ENCODE measurements around the gene ADAMTS12. TPM values are rescaled to one million over a fixed set of nuclear protein-coding genes. Genes with fewer than 3 reads are reported as not detected.

The ADAMTS12 gene
- total RNA-seq, 1 experiment from 2014 or later = not detected

DNA sequence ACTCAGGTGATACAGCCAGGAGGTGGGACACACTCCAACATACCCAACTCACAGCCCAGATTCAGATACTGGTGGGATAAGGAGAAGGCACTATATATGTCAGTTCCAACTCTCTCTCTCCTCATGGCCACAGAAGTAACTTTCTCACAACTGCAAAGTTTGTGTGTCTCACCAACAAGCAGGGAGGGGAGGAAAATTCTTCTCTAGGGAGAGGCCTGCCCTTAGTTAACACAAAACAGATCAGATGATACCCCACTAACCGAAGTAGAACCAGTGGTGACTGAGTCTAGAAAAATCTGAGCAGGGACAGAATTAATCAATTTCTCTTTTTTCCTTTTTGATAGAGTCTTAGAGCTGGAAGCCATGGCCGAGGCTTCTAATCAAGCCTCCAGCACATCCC, 133.1 kb downstream of the ADAMTS12 start:
- Histone ChIP-seq H3K4me1 (no peaks in the 10 kb centered on the region), H3K27me3 (replicated peaks; ENCODE audit: control insufficient read depth, insufficient read depth, low read length) (no peaks in the 10 kb centered on the region), H3K4me3 (ENCODE audit: low read depth, low read length) (no peak overlapping the region), H3K36me3 (ENCODE audit: control insufficient read depth, insufficient read depth, low read length) (no peaks in the 10 kb centered on the region), H3K9me3 (no peaks in the 10 kb centered on the region)
- no peak overlapping the region for H3K27ac Mint-ChIP-seq (ENCODE audit: unreplicated experiment)
- POLR2A ChIA-PET = no interaction called here
- no peaks in the 10 kb centered on the region for H3K36me3 Mint-ChIP-seq (ENCODE audit: insufficient read depth, unreplicated experiment)
- CTCF ChIA-PET = no interaction called here
- no TSS peak for BruUV-seq (replicated peaks)
- no peak for DNase-seq
- no peak overlapping the region for H3K4me3 Mint-ChIP-seq (ENCODE audit: unreplicated experiment)
- TF ChIP-seq CTCF (IDR thresholded peaks at IDR 0.05; ENCODE audit: insufficient read depth in 1 of 2, low read depth in 1 of 2, low read length in 1 of 2, severe bottlenecking in 1 of 2, unreplicated experiment in 1 of 2) = no peak
- H3K4me1 Mint-ChIP-seq (ENCODE audit: low read depth, unreplicated experiment) = no peaks in the 10 kb centered on the region
- H3K9me3 Mint-ChIP-seq (ENCODE audit: unreplicated experiment) = no peaks in the 10 kb centered on the region
- peaks cover 6% of the 10 kb centered on the region for H3K27me3 Mint-ChIP-seq (ENCODE audit: insufficient read depth, unreplicated experiment)
- intact Hi-C loops (cut with micrococcal nuclease; ENCODE audit: unreplicated experiment) = no loop called here

- H3K4me3 ChIP-seq (ENCODE audit: low read depth, low read length) = no peak overlapping the region
- H3K27me3 Mint-ChIP-seq (ENCODE audit: insufficient read depth, unreplicated experiment) = peaks cover 6% of the 10 kb centered on the region
- DNase-seq = no peak
- H3K9me3 Mint-ChIP-seq (ENCODE audit: unreplicated experiment) = no peaks in the 10 kb centered on the region
- H3K36me3 ChIP-seq (ENCODE audit: control insufficient read depth, insufficient read depth, low read length) = no peaks in the 10 kb centered on the region
- ChIA-PET POLR2A (no interaction called here), CTCF (no interaction called here)
- no TSS peak for BruUV-seq (replicated peaks)
- H3K4me3 Mint-ChIP-seq (ENCODE audit: unreplicated experiment) = no peak overlapping the region
- H3K27me3 ChIP-seq (replicated peaks; ENCODE audit: control insufficient read depth, insufficient read depth, low read length) = no peaks in the 10 kb centered on the region
- intact Hi-C loops (cut with micrococcal nuclease; ENCODE audit: unreplicated experiment) = no loop called here
- no peak for TF ChIP-seq CTCF (IDR thresholded peaks at IDR 0.05; ENCODE audit: insufficient read depth in 1 of 2, low read depth in 1 of 2, low read length in 1 of 2, severe bottlenecking in 1 of 2, unreplicated experiment in 1 of 2)
- no peaks in the 10 kb centered on the region for H3K36me3 Mint-ChIP-seq (ENCODE audit: insufficient read depth, unreplicated experiment)
- no peaks in the 10 kb centered on the region for H3K9me3 ChIP-seq
- no peaks in the 10 kb centered on the region for H3K4me1 Mint-ChIP-seq (ENCODE audit: low read depth, unreplicated experiment)
- no peak overlapping the region for H3K27ac Mint-ChIP-seq (ENCODE audit: unreplicated experiment)
- H3K4me1 ChIP-seq = no peaks in the 10 kb centered on the region
Observed at GRCh38 chr5:33756491-33756890, 135.3 kb downstream of the ADAMTS12 start.

GRCh38 chr5:33755231-33755630, 136.6 kb downstream of the ADAMTS12 start:
- ChIA-PET CTCF (no interaction called here), POLR2A (no interaction called here)
- H3K27me3 Mint-ChIP-seq (ENCODE audit: insufficient read depth, unreplicated experiment) = peaks cover 10% of the 10 kb centered on the region
- no peaks in the 10 kb centered on the region for H3K36me3 Mint-ChIP-seq (ENCODE audit: insufficient read depth, unreplicated experiment)
- no peaks in the 10 kb centered on the region for H3K36me3 ChIP-seq (ENCODE audit: control insufficient read depth, insufficient read depth, low read length)
- no TSS peak for BruUV-seq (replicated peaks)
- H3K9me3 Mint-ChIP-seq (ENCODE audit: unreplicated experiment) = no peaks in the 10 kb centered on the region
- no peaks in the 10 kb centered on the region for H3K4me1 ChIP-seq
- intact Hi-C loops (cut with micrococcal nuclease; ENCODE audit: unreplicated experiment) = no loop called here
- H3K27ac Mint-ChIP-seq (ENCODE audit: unreplicated experiment) = no peak overlapping the region
- H3K4me3 Mint-ChIP-seq (ENCODE audit: unreplicated experiment) = no peak overlapping the region
- H3K9me3 ChIP-seq = no peaks in the 10 kb centered on the region
- TF ChIP-seq CTCF (IDR thresholded peaks at IDR 0.05; ENCODE audit: insufficient read depth in 1 of 2, low read depth in 1 of 2, low read length in 1 of 2, severe bottlenecking in 1 of 2, unreplicated experiment in 1 of 2) = no peak
- no peak overlapping the region for H3K4me3 ChIP-seq (ENCODE audit: low read depth, low read length)
- no peaks in the 10 kb centered on the region for H3K27me3 ChIP-seq (replicated peaks; ENCODE audit: control insufficient read depth, insufficient read depth, low read length)
- H3K4me1 Mint-ChIP-seq (ENCODE audit: low read depth, unreplicated experiment) = no peaks in the 10 kb centered on the region
- DNase-seq = no peak
